Measurements from ENCODE around the gene KAT8. TPM values are rescaled to one million over a fixed set of nuclear protein-coding genes. Genes with fewer than 3 reads are reported as not detected.

Gene KAT8
- total RNA-seq, 1 experiment from 2014 or later, result 44.9 TPM

DNA sequence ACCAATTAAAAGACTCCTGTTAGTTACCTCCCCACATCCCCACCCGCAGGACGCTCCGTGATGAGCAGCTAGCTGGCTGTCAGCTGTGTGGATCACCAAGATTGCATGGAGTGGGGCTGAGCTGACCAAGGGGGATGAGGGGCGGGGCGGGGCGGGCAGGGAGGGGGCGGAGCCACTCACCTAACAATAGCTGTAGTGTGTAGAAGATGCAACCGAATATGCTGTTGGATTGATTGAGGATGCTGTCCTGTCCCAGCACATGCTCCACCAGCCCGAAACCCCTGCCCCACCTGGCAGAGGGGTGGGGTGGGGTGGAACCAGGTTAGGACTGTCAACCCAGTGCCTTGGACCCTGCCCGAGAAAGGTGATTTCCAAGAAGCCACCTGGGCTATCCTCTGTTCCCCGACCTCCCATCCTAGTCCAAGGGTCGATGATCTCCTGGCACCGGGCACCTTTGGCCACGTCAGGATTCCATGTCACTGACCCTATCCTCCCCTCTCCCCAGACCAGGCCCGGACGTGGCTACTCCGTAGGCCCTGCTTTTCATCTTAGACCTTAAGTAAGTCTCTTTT is 24.2 kb upstream of the KAT8 start:
- H3K9me3 ChIP-seq (ENCODE audit: control insufficient read depth in 1 of 2, insufficient read depth in 1 of 2, low read depth in 1 of 2, low read length in 2 of 2), result no peaks in the 10 kb centered on the region
- ChIA-PET POLR2A (interaction anchor here (1.2 to 4.7 kb wide), 3 partner anchors 19 to 41 kb away, joined by 8 to 17 read pairs (median 8); partner anchors contain the start of genes KAT8, ZNF646 and ZNF668), RAD21 (ENCODE audit: low non-redundant PET in 1 of 2, low total read pairs in 2 of 2, uncharacterized antibody in 2 of 2, unreplicated experiment in 2 of 2) (interaction anchor here in 1 of 2 experiments (0.6 kb wide), 1 partner anchor 97 kb away, joined by 3 read pairs; no protein-coding TSS in a partner anchor), CTCF (interaction anchor here (1.4 to 1.5 kb wide), 2 partner anchors 49 to 108 kb away, joined by 5 to 8 read pairs; partner anchors contain the start of gene HSD3B7)
- peak; percentile 30 for ATAC-seq
- no peak overlapping the region for H2AFZ ChIP-seq (ENCODE audit: low read depth, low read length, poor library complexity, severe bottlenecking)
- intact Hi-C loops (cut with micrococcal nuclease), result loop anchor here (5.0 to 10.0 kb wide), 2 partner anchors 96 to 138 kb away; partner anchors contain the start of gene SETD1A
- H3K27ac ChIP-seq (ENCODE audit: low read depth, low read length), result peak overlapping the region; percentile 85
- H3K9ac ChIP-seq (ENCODE audit: low read length), result peak overlapping the region; percentile 91
- TF ChIP-seq ZNF274 (IDR thresholded peaks at IDR 0.05; ENCODE audit: low read depth, low read length) (no peak), POLR2AphosphoS5 (IDR thresholded peaks at IDR 0.05; ENCODE audit: low read depth, low read length) (peak; percentile 25; the same call in 1 of the 2 replicates), FOSL1 (IDR thresholded peaks at IDR 0.05; ENCODE audit: low read depth) (no peak), EGR1 (IDR thresholded peaks at IDR 0.05; ENCODE audit: low read depth) (no peak), CBX3 (IDR thresholded peaks at IDR 0.05; ENCODE audit: low read depth) (no peak), TCF7L2 (IDR thresholded peaks at IDR 0.05; ENCODE audit: borderline replicate concordance, extremely low read depth, insufficient read depth, insufficient read length) (no peak)
- no peaks in the 10 kb centered on the region for H3K9me2 ChIP-seq (ENCODE audit: insufficient read depth)
- peaks cover 0 to 8% of the 10 kb centered on the region in 2 experiments; a peak in 3 of 4 replicates for H3K36me3 ChIP-seq (ENCODE audit: control insufficient read depth in 1 of 2, insufficient read depth in 2 of 2, low read length in 2 of 2)
- H3K4me1 ChIP-seq (ENCODE audit: control insufficient read depth in 1 of 2, insufficient read depth in 2 of 2, low read length in 2 of 2), result peaks cover 13 to 27% of the 10 kb centered on the region in 2 experiments
- H3K4me3 ChIP-seq (replicated peaks in 1 of 2; ENCODE audit: low read depth in 1 of 2, low read length in 2 of 2), result peak overlapping the region; percentile 88 to 98
- no peaks in the 10 kb centered on the region for H4K20me1 ChIP-seq (ENCODE audit: insufficient read depth)
- no peaks in the 10 kb centered on the region for H3K27me3 ChIP-seq (ENCODE audit: insufficient read depth, low read length)
- no TSS peak for BruUV-seq (replicated peaks)
- peaks cover 36% of the 10 kb centered on the region for H3K79me2 ChIP-seq (ENCODE audit: insufficient read depth, low read length)
- H3K4me2 ChIP-seq (ENCODE audit: low read length), result peak overlapping the region; percentile 99
- DNase-seq (ENCODE audit: low read depth, low spot score), result no peak

DNA sequence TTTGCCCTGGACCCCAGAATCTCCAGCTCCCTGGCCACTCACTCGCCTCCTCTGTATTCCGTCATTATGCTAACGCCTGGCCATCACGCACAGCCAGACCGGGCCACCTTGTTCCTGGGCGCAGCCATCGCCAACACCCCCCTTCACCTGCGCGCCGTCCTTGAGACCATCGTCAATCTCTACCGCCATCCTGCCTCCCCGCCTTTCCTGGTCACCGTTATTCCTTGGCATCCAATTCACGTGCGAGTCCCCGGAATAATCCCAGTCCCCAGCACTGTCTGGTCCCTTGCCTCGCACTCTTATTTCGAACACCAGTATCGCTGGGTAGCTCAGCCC is 23.4 kb upstream of the KAT8 start:
- TF ChIP-seq YY1 (IDR thresholded peaks at IDR 0.05; ENCODE audit: extremely low read depth, insufficient replicate concordance, low read depth, low read length) (peak; percentile 0), SP1 (IDR thresholded peaks at IDR 0.05; ENCODE audit: low read depth) (no peak)
- Histone ChIP-seq H3K4me3 (replicated peaks in 1 of 2; ENCODE audit: low read depth in 1 of 2, low read length in 2 of 2) (peak overlapping the region; percentile 88 to 98), H3K9me2 (ENCODE audit: insufficient read depth) (no peaks in the 10 kb centered on the region), H3K4me1 (ENCODE audit: control insufficient read depth in 1 of 2, insufficient read depth in 2 of 2, low read length in 2 of 2) (peaks cover 13 to 27% of the 10 kb centered on the region in 2 experiments), H3K9ac (ENCODE audit: low read length) (peak overlapping the region; percentile 91), H2AFZ (ENCODE audit: low read depth, low read length, poor library complexity, severe bottlenecking) (no peak overlapping the region), H3K27me3 (ENCODE audit: insufficient read depth, low read length) (no peaks in the 10 kb centered on the region), H3K36me3 (ENCODE audit: control insufficient read depth in 1 of 2, insufficient read depth in 2 of 2, low read length in 2 of 2) (peaks cover 0 to 8% of the 10 kb centered on the region in 2 experiments; a peak in 3 of 4 replicates), H3K4me2 (ENCODE audit: low read length) (peak overlapping the region; percentile 99), H4K20me1 (ENCODE audit: insufficient read depth) (no peaks in the 10 kb centered on the region), H3K9me3 (ENCODE audit: control insufficient read depth in 1 of 2, insufficient read depth in 1 of 2, low read depth in 1 of 2, low read length in 2 of 2) (no peaks in the 10 kb centered on the region), H3K79me2 (ENCODE audit: insufficient read depth, low read length) (peaks cover 36% of the 10 kb centered on the region), H3K27ac (ENCODE audit: low read depth, low read length) (peak overlapping the region; percentile 85)
- intact Hi-C loops (cut with micrococcal nuclease), result loop anchor here (1.0 to 10.0 kb wide), 4 partner anchors 21 to 139 kb away; partner anchors contain the start of gene SETD1A
- peak; percentile 12 for ATAC-seq
- RAD21 ChIA-PET (ENCODE audit: low non-redundant PET in 1 of 2, low total read pairs in 2 of 2, uncharacterized antibody in 2 of 2, unreplicated experiment in 2 of 2), result interaction anchor here in 1 of 2 experiments (1.2 kb wide), 1 partner anchor 108 kb away, joined by 5 read pairs; the partner anchor contains the start of gene HSD3B7
- POLR2A ChIA-PET, result interaction anchor here (1.0 to 4.7 kb wide), 3 partner anchors 23 to 41 kb away, joined by 3 to 17 read pairs (median 8); partner anchors contain the start of gene KAT8
- no peak for DNase-seq (ENCODE audit: low read depth, low spot score)
- CTCF ChIA-PET, result no interaction called here
- TSS peak; percentile 59 for BruUV-seq (replicated peaks)
